Common myeloid progenitor, CD34-positive (primary cell): ENCODE measurements around the gene NMRAL1.

Source experiments
- CTCF ChIA-PET: fragments of 350-600 bp; sonication (Branson Sonifier 250); formaldehyde crosslinking; loops from one replicate; lab custom pipeline; 2021; ENCODE audit warnings: antibody characterized with exemption; lab: Charles Lee
- POLR2A ChIA-PET: fragments of 350-600 bp; sonication (Branson Sonifier 250); formaldehyde crosslinking; loops from one replicate; lab custom pipeline; 2021; ENCODE audit warnings: antibody characterized with exemption; lab: Charles Lee
- DNase-seq, 3 donors: peaks; one replicate each; pipeline versions ENCODE4 v3.0.0 to v3.0.0-alpha.2; 2013
- H3K27ac ChIP-seq, 2 experiments: 1 replicate in 1 of 2; 2 replicates in 1 of 2; pipeline ENCODE4 v1.7.0; 2013; ENCODE audit warnings: inconsistent platforms in 2 of 2, low read length in 2 of 2, mild to moderate bottlenecking in 2 of 2, low read depth in 1 of 2, moderate library complexity in 1 of 2; ENCODE audit not compliant: severe bottlenecking in 2 of 2, insufficient read depth in 1 of 2, poor library complexity in 1 of 2
- H3K27me3 ChIP-seq, 5 experiments: replicated peaks in 2 of 5; 1 replicate in 3 of 5; 2 replicates in 2 of 5; pipeline versions ENCODE4 v1.6.1 to v1.7.0; 2013; ENCODE audit warnings: low read length in 4 of 5, mild to moderate bottlenecking in 2 of 5, moderate library complexity in 2 of 5, inconsistent platforms in 1 of 5; ENCODE audit not compliant: insufficient read depth in 5 of 5, control insufficient read depth in 4 of 5
- H3K36me3 ChIP-seq, 4 experiments: 1 replicate in 2 of 4; 2 replicates in 2 of 4; pipeline versions ENCODE4 v1.6.1 to v1.7.0; 2013; ENCODE audit warnings: low read length in 3 of 4, control low read depth in 1 of 4, mild to moderate bottlenecking in 1 of 4; ENCODE audit not compliant: control insufficient read depth in 4 of 4, insufficient read depth in 4 of 4
- H3K4me1 ChIP-seq, 4 experiments: 1 replicate in 3 of 4; 2 replicates in 1 of 4; pipeline versions ENCODE4 v1.6.1 to v1.7.1; 2013; ENCODE audit warnings: low read length in 3 of 4, mild to moderate bottlenecking in 3 of 4, control low read depth in 1 of 4, inconsistent platforms in 1 of 4, moderate library complexity in 1 of 4; ENCODE audit not compliant: control insufficient read depth in 4 of 4, insufficient read depth in 4 of 4; ENCODE audit errors: control extremely low read depth in 1 of 4
- H3K4me3 ChIP-seq, 7 experiments: 1 replicate in 4 of 7; 2 replicates in 3 of 7; pipeline versions ENCODE4 v1.5.1 to v1.7.0; 2013; ENCODE audit warnings: mild to moderate bottlenecking in 7 of 7, low read length in 6 of 7, moderate library complexity in 6 of 7, inconsistent platforms in 2 of 7, low read depth in 2 of 7, control low read depth in 1 of 7; ENCODE audit not compliant: insufficient read depth in 4 of 7, control insufficient read depth in 1 of 7; ENCODE audit errors: extremely low read depth in 1 of 7
- H3K9me3 ChIP-seq, 5 experiments: 1 replicate in 4 of 5; 2 replicates in 1 of 5; pipeline versions ENCODE4 v1.6.1 to v1.7.1; 2013; ENCODE audit warnings: low read length in 4 of 5, mild to moderate bottlenecking in 2 of 5, inconsistent platforms in 1 of 5, low read depth in 1 of 5, moderate library complexity in 1 of 5; ENCODE audit not compliant: control insufficient read depth in 4 of 5, insufficient read depth in 2 of 5; ENCODE audit errors: control extremely low read depth in 1 of 5
- WGBS: methylation state at CpG from one replicate; pipeline ENCODE4 v1.1.5; 2013; ENCODE audit not compliant: insufficient coverage; 5-methylcytosine and 5-hydroxymethylcytosine counted together

The NMRAL1 gene

DNA sequence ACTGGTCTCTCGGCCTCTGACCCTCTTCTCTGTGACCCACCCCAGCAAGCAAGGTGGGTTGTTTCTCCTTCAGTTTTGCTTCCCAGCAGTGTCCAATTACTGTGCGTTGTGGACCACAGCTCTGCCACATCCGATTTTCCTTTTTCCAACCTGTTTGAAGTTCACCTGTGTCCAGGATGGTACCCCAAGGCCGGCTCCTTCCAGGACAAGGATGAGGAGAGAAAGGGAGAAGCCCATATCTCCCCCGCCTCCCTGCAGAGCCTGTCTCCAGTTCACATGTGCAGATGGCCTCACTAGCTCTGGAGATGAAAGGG is 13.5 kb downstream of the NMRAL1 start:
- no peaks in the 10 kb centered on the region for H3K9me3 ChIP-seq
- no peak for DNase-seq
- no peak overlapping the region for H3K4me3 ChIP-seq
- no peaks in the 10 kb centered on the region for H3K27me3 ChIP-seq
- CTCF ChIA-PET = no interaction called here
- peaks cover 0 to 8% (median 6%) of the 10 kb centered on the region in 4 experiments for H3K4me1 ChIP-seq
- WGBS = 96% methylated on average over 4 of the region's 5 CpGs
- peaks cover 7 to 66% (median 47%) of the 10 kb centered on the region in 4 experiments for H3K36me3 ChIP-seq
- H3K27ac ChIP-seq = no peak overlapping the region
- POLR2A ChIA-PET = no interaction called here

DNA sequence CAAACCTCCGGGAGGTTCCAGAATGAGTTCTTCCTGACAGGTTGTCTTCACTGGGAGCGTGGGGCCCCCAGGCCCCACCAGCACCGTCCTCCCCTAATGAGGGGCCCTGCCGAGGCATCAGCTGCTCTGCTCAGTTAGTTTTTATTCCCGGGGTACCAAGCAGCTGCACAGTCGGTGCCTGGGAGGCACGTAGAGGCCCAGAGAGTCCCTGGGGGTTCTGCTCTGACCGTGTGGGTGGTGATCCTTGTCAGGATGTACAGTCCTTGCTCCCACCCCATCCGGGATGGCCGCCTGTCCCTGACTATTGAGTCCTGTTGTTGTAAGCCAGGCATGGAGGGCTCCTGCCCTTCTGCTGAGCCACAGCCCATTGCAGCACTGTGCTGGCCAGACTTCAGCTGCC is 18.5 kb downstream of the NMRAL1 start:
- ChIA-PET CTCF (interaction anchor here (0.7 kb wide), 1 partner anchor 10 kb away, joined by 3 read pairs; no protein-coding TSS in a partner anchor), POLR2A (interaction anchor here (0.6 kb wide), 1 partner anchor 42 kb away, joined by 7 read pairs; no protein-coding TSS in a partner anchor)
- H3K27me3 ChIP-seq = no peaks in the 10 kb centered on the region
- no peaks in the 10 kb centered on the region for H3K9me3 ChIP-seq
- H3K27ac ChIP-seq = no peak overlapping the region
- peaks cover 0 to 8% (median 6%) of the 10 kb centered on the region in 4 experiments for H3K4me1 ChIP-seq
- WGBS = 96% methylated on average over 7 of the region's 10 CpGs
- DNase-seq = no peak
- no peak overlapping the region for H3K4me3 ChIP-seq
- H3K36me3 ChIP-seq = peaks cover 10 to 68% (median 45%) of the 10 kb centered on the region in 4 experiments

DNA sequence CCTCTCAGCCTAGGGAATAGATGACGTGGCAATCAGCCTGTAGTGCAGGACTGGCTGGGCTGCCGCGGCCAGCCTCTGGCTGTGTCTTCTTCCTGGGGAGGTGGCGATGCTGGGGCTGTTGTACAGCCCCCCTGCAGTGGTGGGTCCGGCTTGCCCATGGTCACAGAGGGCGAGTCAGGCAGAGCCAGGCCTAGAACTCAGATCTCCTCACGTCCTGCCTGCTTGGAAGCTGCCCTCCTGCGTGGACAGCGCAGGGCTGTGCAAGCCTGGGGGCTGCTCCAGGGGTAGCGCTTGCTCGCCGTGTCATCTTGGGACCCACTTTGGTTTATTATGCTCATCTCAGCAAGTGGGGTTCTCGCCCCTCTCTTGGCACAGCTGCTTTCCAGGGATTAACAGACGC is 19.3 kb downstream of the NMRAL1 start:
- no peaks in the 10 kb centered on the region for H3K27me3 ChIP-seq
- H3K36me3 ChIP-seq = peaks cover 12 to 74% (median 51%) of the 10 kb centered on the region in 4 experiments
- ChIA-PET POLR2A (interaction anchor here (0.6 kb wide), 1 partner anchor 41 kb away, joined by 7 read pairs; no protein-coding TSS in a partner anchor), CTCF (interaction anchor here (0.6 to 0.7 kb wide), 2 partner anchors 9 to 25 kb away, joined by 3 to 4 read pairs; no protein-coding TSS in a partner anchor)
- peaks cover 0 to 8% (median 6%) of the 10 kb centered on the region in 4 experiments for H3K4me1 ChIP-seq
- H3K9me3 ChIP-seq = no peaks in the 10 kb centered on the region
- H3K27ac ChIP-seq = no peak overlapping the region
- DNase-seq = no peak
- WGBS = 95% methylated on average over 13 of the region's 14 CpGs
- no peak overlapping the region for H3K4me3 ChIP-seq

DNA sequence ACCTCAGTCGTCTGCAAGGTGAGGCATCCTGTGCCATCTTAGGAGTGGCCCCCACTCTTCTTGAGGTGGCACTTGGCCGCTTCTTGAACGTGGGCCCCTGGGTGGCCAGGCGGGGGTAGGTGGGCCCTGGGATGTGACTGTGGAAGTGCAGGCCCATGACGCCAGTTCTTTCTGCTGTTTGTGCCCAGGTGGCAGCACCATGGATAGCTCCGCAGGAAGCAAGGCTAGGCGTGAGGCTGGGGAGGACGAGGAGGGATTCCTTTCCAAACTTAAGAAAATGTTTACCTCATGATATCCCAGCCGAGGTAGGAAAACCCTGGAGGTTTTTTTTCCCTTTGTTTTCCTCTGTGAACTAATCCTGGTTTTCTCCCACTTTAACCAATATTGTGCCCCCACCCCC is 19.8 kb downstream of the NMRAL1 start:
- CTCF ChIA-PET = no interaction called here
- POLR2A ChIA-PET = no interaction called here
- Histone ChIP-seq H3K4me3 (no peak overlapping the region), H3K36me3 (peaks cover 13 to 75% (median 52%) of the 10 kb centered on the region in 4 experiments), H3K27ac (no peak overlapping the region), H3K9me3 (no peaks in the 10 kb centered on the region), H3K4me1 (peaks cover 0 to 8% (median 6%) of the 10 kb centered on the region in 4 experiments), H3K27me3 (no peaks in the 10 kb centered on the region)
- no peak for DNase-seq
- 100% methylated on average over 6 of the region's 9 CpGs for WGBS

DNA sequence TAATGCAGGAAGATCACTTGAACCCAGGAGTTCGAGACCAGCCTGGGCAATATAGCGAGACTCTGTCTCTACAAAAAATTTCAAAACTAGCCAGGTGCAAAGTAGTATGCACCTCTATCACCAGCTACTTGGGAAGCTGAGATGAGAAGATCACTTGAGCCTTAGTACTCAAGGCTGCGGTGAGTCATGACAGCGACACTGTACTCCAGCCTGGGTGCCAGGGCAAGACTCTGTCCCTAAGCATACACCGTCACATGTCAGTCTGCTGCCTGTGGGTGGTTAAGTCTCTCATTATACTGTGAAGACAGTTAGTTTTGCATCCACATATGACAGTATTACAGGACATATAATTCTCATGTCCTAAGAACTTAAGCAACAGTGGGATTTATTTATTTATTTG is 21.8 kb downstream of the NMRAL1 start:
- Histone ChIP-seq H3K36me3 (peaks cover 13 to 84% (median 62%) of the 10 kb centered on the region in 4 experiments), H3K9me3 (no peaks in the 10 kb centered on the region), H3K4me3 (no peak overlapping the region), H3K27me3 (no peaks in the 10 kb centered on the region), H3K4me1 (no peaks in the 10 kb centered on the region), H3K27ac (no peak overlapping the region)
- ChIA-PET CTCF (interaction anchor here (1.5 to 2.1 kb wide), 2 partner anchors 11 to 13 kb away, joined by 4 to 7 read pairs; no protein-coding TSS in a partner anchor), POLR2A (no interaction called here)
- 92% methylated on average over 4 of the region's 5 CpGs for WGBS
- DNase-seq = no peak

DNA sequence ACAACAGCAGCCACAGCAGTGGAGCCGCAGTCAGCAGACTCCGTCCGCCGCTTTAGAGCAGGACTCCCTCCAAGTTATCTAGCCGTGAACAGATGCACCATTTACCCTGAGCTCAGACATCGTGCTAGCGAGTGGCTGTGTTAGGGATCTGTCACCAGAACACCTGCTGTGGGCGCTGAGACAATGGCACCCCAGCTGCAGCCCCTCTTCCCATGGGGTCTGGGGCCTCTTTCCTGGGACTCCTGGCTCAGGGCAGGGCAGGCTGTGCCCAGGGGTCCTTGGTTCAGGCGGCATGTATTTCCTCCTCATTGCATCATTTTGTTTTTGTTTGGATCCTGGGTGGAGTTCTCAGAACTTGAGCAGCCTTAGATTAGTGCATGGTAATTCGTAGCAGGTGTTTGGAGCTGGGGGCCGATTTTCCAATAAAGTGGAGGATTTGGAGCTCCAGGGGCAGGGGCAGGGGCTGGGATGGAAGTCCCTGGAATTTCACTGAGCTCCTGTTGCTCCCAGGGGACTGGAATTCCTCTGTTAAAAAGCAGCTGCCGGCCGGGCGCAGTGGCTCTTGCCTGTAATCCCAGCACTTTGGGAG is 23.4 kb downstream of the NMRAL1 start:
- peaks cover 14 to 86% (median 62%) of the 10 kb centered on the region in 4 experiments for H3K36me3 ChIP-seq
- H3K4me3 ChIP-seq = no peak overlapping the region
- CTCF ChIA-PET = interaction anchor here (1.5 to 2.1 kb wide), 3 partner anchors 13 to 54 kb away, joined by 4 to 7 read pairs (median 5); no protein-coding TSS in a partner anchor

DNA sequence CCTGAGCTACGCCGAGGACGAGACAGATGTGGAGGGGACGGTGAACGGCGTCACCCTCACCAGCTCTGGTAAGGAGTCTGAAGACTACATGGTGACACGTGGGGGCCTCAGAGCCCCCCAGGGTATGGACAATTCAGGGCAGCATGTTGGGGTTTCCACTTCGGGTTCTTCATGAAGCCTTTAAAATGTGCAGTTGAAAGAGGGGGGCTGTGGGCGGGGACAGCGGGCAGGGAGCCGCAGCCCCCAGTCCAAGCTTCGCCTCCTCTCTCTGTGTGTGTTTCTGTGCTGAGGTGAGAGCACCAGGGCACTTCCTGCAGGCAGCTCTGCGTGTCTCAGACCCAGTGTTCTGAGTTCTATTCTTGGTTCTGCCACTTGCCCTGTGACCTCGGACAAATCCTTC is 24.0 kb downstream of the NMRAL1 start:
- Histone ChIP-seq H3K9me3 (no peaks in the 10 kb centered on the region), H3K27me3 (no peaks in the 10 kb centered on the region), H3K4me1 (no peaks in the 10 kb centered on the region), H3K4me3 (no peak overlapping the region), H3K27ac (no peak overlapping the region), H3K36me3 (peaks cover 13 to 86% (median 59%) of the 10 kb centered on the region in 4 experiments)
- 96% methylated on average over 11 of the region's 14 CpGs for WGBS
- ChIA-PET POLR2A (no interaction called here), CTCF (interaction anchor here (1.6 kb wide), 1 partner anchor 55 kb away, joined by 5 read pairs; no protein-coding TSS in a partner anchor)
- no peak for DNase-seq

More for the DNA sequence above, 23.4 kb downstream of the NMRAL1 start:
- no peaks in the 10 kb centered on the region for H3K4me1 ChIP-seq
- H3K27ac ChIP-seq = no peak overlapping the region
- POLR2A ChIA-PET = interaction anchor here (0.6 kb wide), 1 partner anchor 975 kb away, joined by 3 read pairs; no protein-coding TSS in a partner anchor
- DNase-seq = no peak
- no peaks in the 10 kb centered on the region for H3K9me3 ChIP-seq
- WGBS = 97% methylated on average over 13 of the region's 14 CpGs
- no peaks in the 10 kb centered on the region for H3K27me3 ChIP-seq
